GM18499 (cell line): ENCODE data around the gene MDFI.

Experiments
- ATAC-seq: cut with Tn5 transposase; IDR thresholded peaks from one replicate; pipeline ENCODE4 v1.9.1; 2021; ENCODE audit warnings: moderate number of reproducible peaks; ENCODE audit not compliant: insufficient read depth, unreplicated experiment

The MDFI gene

GRCh38 chr6:41648070-41648585 is 9.9 kb downstream of the MDFI start:
- no peak for ATAC-seq

GRCh38 chr6:41648921-41649320 is 10.7 kb downstream of the MDFI start:
- ATAC-seq, result no peak

- no peak for ATAC-seq
Observed at GRCh38 chr6:41649596-41649995, 11.3 kb downstream of the MDFI start.

GRCh38 chr6:41650120-41650519 is 11.9 kb downstream of the MDFI start:
- ATAC-seq, result no peak

GRCh38 chr6:41651246-41651961 is 13.1 kb downstream of the MDFI start:
- no peak for ATAC-seq

GRCh38 chr6:41651962-41652657 is 13.8 kb downstream of the MDFI start:
- no peak for ATAC-seq

- ATAC-seq, result no peak
Observed at GRCh38 chr6:41652866-41653652, 14.8 kb downstream of the MDFI start.

- ATAC-seq, result no peak
Observed at GRCh38 chr6:41653691-41654090, 15.4 kb downstream of the MDFI start.

- ATAC-seq, result no peak
Observed at GRCh38 chr6:41654151-41654697, 16.0 kb downstream of the MDFI start.

GRCh38 chr6:41654698-41655151 is 16.5 kb downstream of the MDFI start:
- no peak for ATAC-seq

- no peak for ATAC-seq
Observed at GRCh38 chr6:41655176-41655575, 16.9 kb downstream of the MDFI start.

- no peak for ATAC-seq
Observed at GRCh38 chr6:41655646-41656001, 17.4 kb downstream of the MDFI start.

- ATAC-seq, result no peak
Observed at GRCh38 chr6:41656002-41656691, 17.9 kb downstream of the MDFI start.

GRCh38 chr6:41657131-41658094 is 19.1 kb downstream of the MDFI start:
- no peak for ATAC-seq

GRCh38 chr6:41658636-41659035 is 20.4 kb downstream of the MDFI start:
- no peak for ATAC-seq

GRCh38 chr6:41659935-41660334 is 21.7 kb downstream of the MDFI start:
- no peak for ATAC-seq

GRCh38 chr6:41663568-41663967 is 25.3 kb downstream of the MDFI start:
- no peak for ATAC-seq

GRCh38 chr6:41664271-41664670 is 26.0 kb downstream of the MDFI start:
- ATAC-seq, result no peak

GRCh38 chr6:41667195-41667594 is 28.9 kb downstream of the MDFI start:
- ATAC-seq, result no peak
